Fibroblast of lung (primary cell): ENCODE data around the gene CLEC2A.

Experiments
- CTCF ChIP-seq, 2 donors: IDR thresholded peaks in 1 of 2; conservative IDR thresholded peaks in 1 of 2; 1 replicate in 1 of 2; 2 replicates in 1 of 2; pipeline ENCODE4 v1.5.1; 2011 to 2012; ENCODE audit warnings: low read length in 2 of 2, control low read depth in 1 of 2, inconsistent platforms in 1 of 2, low read depth in 1 of 2, mild to moderate bottlenecking in 1 of 2
- EZH2 ChIP-seq: IDR thresholded peaks from 2 replicates; pipeline ENCODE4 v1.5.1; 2012; ENCODE audit warnings: low read length, control low read depth, mild to moderate bottlenecking; ENCODE audit errors: missing control alignments

GRCh38 chr12:9895215-9895971, 36.8 kb downstream of the CLEC2A start:
- TF ChIP-seq CTCF (conservative IDR thresholded peaks at IDR 0.05 in 1 of 2, IDR thresholded peaks at IDR 0.05 in 1 of 2; ENCODE audit: low read depth in 1 of 2, low read length in 2 of 2) (no peak), EZH2 (no peak)
